Measurements from ENCODE around the gene TEX22.

- TF ChIP-seq CTCF (conservative IDR thresholded peaks at IDR 0.05 in 1 of 2, IDR thresholded peaks at IDR 0.05 in 1 of 2; ENCODE audit: low read depth in 1 of 2, low read length in 2 of 2) (no peak), EZH2 (IDR thresholded peaks at IDR 0.05; ENCODE audit: low read length, missing control alignments) (no peak)
Measured at GRCh38 chr14:105424861-105425260, 26.5 kb downstream of the TEX22 start.

Measured in fibroblast of lung (primary cell).